Liver (tissue), 9 donors: Measurements from ENCODE around the gene AHDC1. TPM values are rescaled to one million over a fixed set of nuclear protein-coding genes. Genes with fewer than 3 reads are reported as not detected.

Source experiments
- DNase-seq: peaks from one replicate; pipeline ENCODE4 v3.0.0-alpha.2; 2017; ENCODE audit warnings: low spot score
- H3K27ac ChIP-seq, 2 donors: one replicate each; pipeline ENCODE4 v1.7.0; 2013; ENCODE audit warnings: inconsistent platforms in 2 of 2, low read length in 2 of 2, control low read depth in 1 of 2, low read depth in 1 of 2, mild to moderate bottlenecking in 1 of 2
- H3K27me3 ChIP-seq, 4 donors: one replicate each; pipeline versions ENCODE4 v1.6.1 to v1.7.0; 2013; ENCODE audit warnings: low read length in 3 of 4, inconsistent platforms in 1 of 4, mild to moderate bottlenecking in 1 of 4, moderate library complexity in 1 of 4; ENCODE audit not compliant: control insufficient read depth in 4 of 4, insufficient read depth in 4 of 4
- H3K36me3 ChIP-seq, 4 donors: one replicate each; pipeline versions ENCODE4 v1.6.1 to v1.7.0; 2013; ENCODE audit warnings: low read length in 3 of 4, mild to moderate bottlenecking in 3 of 4, low read depth in 1 of 4, moderate library complexity in 1 of 4; ENCODE audit not compliant: control insufficient read depth in 4 of 4, insufficient read depth in 3 of 4
- H3K4me1 ChIP-seq, 4 donors: one replicate each; pipeline versions ENCODE4 v1.6.1 to v1.7.0; 2013; ENCODE audit warnings: low read length in 3 of 4, mild to moderate bottlenecking in 3 of 4, moderate library complexity in 1 of 4; ENCODE audit not compliant: control insufficient read depth in 4 of 4, insufficient read depth in 4 of 4
- H3K4me3 ChIP-seq, 3 donors: one replicate each; pipeline versions ENCODE4 v1.6.1 to v1.7.0; 2013; ENCODE audit warnings: low read length in 3 of 3, control low read depth in 1 of 3, low read depth in 1 of 3, mild to moderate bottlenecking in 1 of 3
- H3K9ac ChIP-seq, 2 donors: one replicate each; pipeline ENCODE4 v1.7.0; 2013; ENCODE audit warnings: low read length in 2 of 2, mild to moderate bottlenecking in 2 of 2, moderate library complexity in 2 of 2, control low read depth in 1 of 2, low read depth in 1 of 2
- H3K9me3 ChIP-seq, 4 donors: one replicate each; pipeline versions ENCODE4 v1.6.1 to v1.7.0; 2013; ENCODE audit warnings: low read length in 3 of 4; ENCODE audit not compliant: control insufficient read depth in 4 of 4
- EGR1 ChIP-seq, 2 donors: IDR thresholded peaks; 2 replicates each; pipeline ENCODE4 v1.6.1; 2016 to 2018; ENCODE audit warnings: antibody characterized with exemption in 2 of 2, low read depth in 2 of 2
- FOXA2 ChIP-seq: IDR thresholded peaks from 2 replicates; pipeline ENCODE4 v1.6.1; 2016; ENCODE audit warnings: antibody characterized with exemption
- GABPA ChIP-seq, 2 donors: IDR thresholded peaks in 1 of 2; conservative IDR thresholded peaks in 1 of 2; 2 replicates each; pipeline ENCODE4 v1.6.1; 2016; ENCODE audit warnings: antibody characterized with exemption in 2 of 2, mild to moderate bottlenecking in 1 of 2, moderate library complexity in 1 of 2
- HNF4A ChIP-seq, 2 donors: conservative IDR thresholded peaks; 2 replicates each; pipeline ENCODE4 v1.6.1; 2016; ENCODE audit warnings: antibody characterized with exemption in 2 of 2, mild to moderate bottlenecking in 2 of 2
- JUND ChIP-seq, 2 donors: IDR thresholded peaks; 2 replicates each; pipeline ENCODE4 v1.6.1; 2016; ENCODE audit warnings: antibody characterized with exemption in 2 of 2
- MAX ChIP-seq: IDR thresholded peaks from 2 replicates; pipeline ENCODE4 v1.6.1; 2016; ENCODE audit warnings: antibody characterized with exemption
- REST ChIP-seq: IDR thresholded peaks from 2 replicates; pipeline ENCODE4 v1.6.1; 2016; ENCODE audit warnings: antibody characterized with exemption, mild to moderate bottlenecking
- RXRA ChIP-seq, 2 donors: IDR thresholded peaks; 2 replicates each; pipeline ENCODE4 v1.6.1; 2017 to 2018; ENCODE audit warnings: antibody characterized with exemption in 2 of 2, mild to moderate bottlenecking in 1 of 2
- SP1 ChIP-seq: IDR thresholded peaks from 2 replicates; pipeline ENCODE4 v1.6.1; 2018; ENCODE audit warnings: antibody characterized with exemption, mild to moderate bottlenecking
- TAF1 ChIP-seq: conservative IDR thresholded peaks from 2 replicates; pipeline ENCODE4 v1.6.1; 2016; ENCODE audit warnings: antibody characterized with exemption, mild to moderate bottlenecking
- YY1 ChIP-seq: IDR thresholded peaks from 2 replicates; pipeline ENCODE4 v1.6.1; 2016; ENCODE audit warnings: antibody characterized with exemption, mild to moderate bottlenecking
- ZBTB33 ChIP-seq: IDR thresholded peaks from 2 replicates; pipeline ENCODE4 v1.6.1; 2016; ENCODE audit warnings: antibody characterized with exemption
- WGBS: extraction: QIAGEN DNeasy Blood & Tissue Kit; methylation state at CpG from one replicate; pipeline ENCODE4 v1.1.7; 2013; 5-methylcytosine and 5-hydroxymethylcytosine counted together
- polyA plus RNA-seq, 2 donors: library from polyadenylated mRNA; stranded (reverse) in 1 of 2; unstranded in 1 of 2; fragments of 200-250 nt in 1 of 2; fragments of >200 nt in 1 of 2; fragmentation: Nextera tagmentation in 1 of 2; extraction: Ambion mirVana in 1 of 2; gene quantifications; one replicate each; pipeline versions ENCODE4 v1.2.1 to v1.2.3, GENCODE V29; 2013 to 2015
- total RNA-seq, 2 donors: library from RNA; depleted of rRNA; stranded (reverse); fragments of >200 nt; gene quantifications; one replicate each; pipeline ENCODE4 v1.2.3, GENCODE V29; 2014
- TF ChIP-seq, protein P1 (sequence below): IDR thresholded peaks from 2 replicates; pipeline ENCODE4 v1.6.1; 2016; ENCODE audit warnings: antibody characterized with exemption
- donor health status: healthy.
- donor health status: healthy.
- donor health status: healthy.
- donor health status: healthy.
- donor health status: healthy.

Gene AHDC1
- total and polyA plus RNA-seq, 4 donors: 2.4 to 6.5 (median 5.5) TPM

GRCh38 chr1:27556435-27556780, 47.5 kb downstream of the AHDC1 start:
- Histone ChIP-seq H3K27ac (peak overlapping the region; percentile 47 to 78), H3K9ac (no peak overlapping the region), H3K4me3 (no peak overlapping the region), H3K9me3 (no peaks in the 10 kb centered on the region), H3K27me3 (no peaks in the 10 kb centered on the region), H3K36me3 (peaks cover 0 to 5% (median under 1%) of the 10 kb centered on the region in 4 donors), H3K4me1 (peaks cover 13 to 57% (median 40%) of the 10 kb centered on the region in 4 donors)
- no peak for TF ChIP-seq RXRA (IDR thresholded peaks at IDR 0.05)
- TF ChIP-seq JUND (IDR thresholded peaks at IDR 0.05): no peak
- TF ChIP-seq ZBTB33: no peak
- TF ChIP-seq REST: no peak
- TF ChIP-seq YY1: no peak
- TF ChIP-seq, protein P1, sequence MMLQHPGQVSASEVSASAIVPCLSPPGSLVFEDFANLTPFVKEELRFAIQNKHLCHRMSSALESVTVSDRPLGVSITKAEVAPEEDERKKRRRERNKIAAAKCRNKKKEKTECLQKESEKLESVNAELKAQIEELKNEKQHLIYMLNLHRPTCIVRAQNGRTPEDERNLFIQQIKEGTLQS: no peak
- no peak for DNase-seq
- 45% methylated on average over 2 of the region's 2 CpGs for WGBS

DNA sequence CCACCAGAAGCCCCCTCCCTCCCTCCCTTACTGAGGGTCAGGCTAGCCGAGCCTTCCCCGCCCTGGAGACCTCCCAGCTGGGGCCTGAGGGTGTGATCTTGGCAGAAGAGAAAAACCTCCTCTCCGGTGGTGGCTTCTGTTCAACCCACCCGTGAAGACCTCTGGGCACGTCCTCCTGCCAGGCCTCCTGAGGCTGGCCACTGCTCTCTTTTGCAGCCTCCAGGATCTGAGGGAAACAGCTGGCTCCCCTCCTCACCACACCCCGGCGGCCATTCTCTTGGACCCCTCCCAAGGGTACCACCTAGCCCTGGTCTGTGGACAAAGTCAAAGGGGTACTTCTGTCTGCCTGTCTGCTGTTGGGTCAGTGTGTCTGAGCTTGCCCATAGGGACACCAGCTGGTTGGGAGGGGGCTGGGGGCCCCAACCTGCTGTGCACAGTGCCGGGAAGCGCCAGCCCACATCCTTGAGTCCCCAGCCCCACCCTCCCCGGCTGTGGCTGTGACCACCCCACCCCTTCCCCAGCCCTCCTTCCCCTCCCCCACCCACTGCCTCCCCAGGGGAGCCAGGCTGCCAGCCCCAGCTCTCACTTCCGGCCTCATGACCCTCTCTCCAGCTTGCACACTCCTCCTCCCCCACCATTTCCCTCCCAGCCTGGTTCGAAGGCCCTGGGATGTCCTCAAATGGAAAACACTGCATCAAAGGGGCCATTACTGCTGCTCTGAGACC, 48.1 kb downstream of the AHDC1 start:
- Histone ChIP-seq H3K27ac (peak overlapping the region; percentile 47 to 78), H3K9ac (no peak overlapping the region), H3K4me1 (peaks cover 8 to 51% (median 35%) of the 10 kb centered on the region in 4 donors), H3K36me3 (peaks cover 0 to 6% (median 2%) of the 10 kb centered on the region in 4 donors), H3K4me3 (no peak overlapping the region), H3K27me3 (no peaks in the 10 kb centered on the region), H3K9me3 (no peaks in the 10 kb centered on the region)
- no peak for DNase-seq
- TF ChIP-seq JUND (IDR thresholded peaks at IDR 0.05) (no peak), HNF4A (conservative IDR thresholded peaks at IDR 0.05) (no peak), YY1 (no peak), MAX (no peak), SP1 (no peak), FOXA2 (no peak), TAF1 (no peak), GABPA (IDR thresholded peaks at IDR 0.05 in 1 of 2, conservative IDR thresholded peaks at IDR 0.05 in 1 of 2) (no peak), EGR1 (IDR thresholded peaks at IDR 0.05; ENCODE audit: low read depth in 2 of 2) (no peak), ZBTB33 (no peak)
- TF ChIP-seq, protein P1: no peak
- WGBS: 53% methylated on average over 12 of the region's 12 CpGs
